Measurements from ENCODE around the gene INTU. TPM values are rescaled to one million over a fixed set of nuclear protein-coding genes. Genes with fewer than 3 reads are reported as not detected.

The INTU gene
- total RNA-seq, 1 experiment from 2014 or later, result 1.1 TPM

DNA sequence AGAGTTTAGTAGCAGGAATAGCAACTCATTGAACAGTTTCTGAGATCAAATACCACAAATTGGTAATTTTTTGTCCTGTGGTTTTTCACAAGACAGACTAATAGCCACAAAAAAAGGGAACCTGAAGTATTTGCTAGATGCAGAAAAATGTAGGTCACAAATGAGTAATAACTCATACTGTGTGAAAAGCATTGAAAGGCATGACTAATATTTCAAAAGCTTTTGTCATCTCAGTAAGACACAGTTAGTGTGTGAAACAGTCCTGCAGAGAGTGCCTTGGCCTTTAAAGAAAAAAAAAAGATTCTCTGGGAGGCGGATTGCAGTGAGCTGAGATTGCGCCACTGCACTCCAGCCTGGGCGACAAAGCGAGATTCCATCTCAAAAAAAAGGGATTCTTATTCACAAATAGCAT lies 66.0 kb downstream of the INTU start:
- no peaks in the 10 kb centered on the region for H4K20me1 ChIP-seq (ENCODE audit: low read length)
- H3K9me3 ChIP-seq (ENCODE audit: low read length), result no peaks in the 10 kb centered on the region
- 0 out of 2 replicates have a peak overlapping the region, but pooled peaks have one; percentile 18 for H3K4me3 ChIP-seq (ENCODE audit: low read length)
- intact Hi-C loops (cut with micrococcal nuclease), result loop anchor here (1.0 kb wide), 1 partner anchor 11 kb away; no protein-coding TSS in a partner anchor
- peaks cover 15% of the 10 kb centered on the region for H3K4me1 ChIP-seq (ENCODE audit: insufficient read depth, low read length)
- H3K27me3 ChIP-seq (ENCODE audit: low read length), result no peaks in the 10 kb centered on the region
- ChIA-PET POLR2A (ENCODE audit: unreplicated experiment) (interaction anchor here (0.6 kb wide), 1 partner anchor 362 kb away, joined by 7 read pairs; no protein-coding TSS in a partner anchor), CTCF (interaction anchor here (0.6 to 1.4 kb wide), 2 partner anchors 34 to 352 kb away, joined by 3 to 4 read pairs; no protein-coding TSS in a partner anchor)
- H3F3A ChIP-seq (ENCODE audit: low read length, unreplicated experiment), result no peaks in the 10 kb centered on the region
- DNase-seq, result peak; percentile 87
- H3K9ac ChIP-seq (ENCODE audit: low read length), result no peak overlapping the region
- peak; percentile 99 for ATAC-seq
- BruUV-seq (replicated peaks), result no TSS peak
- H3K4me2 ChIP-seq (ENCODE audit: low read length), result peak overlapping the region; percentile 70
- peak overlapping the region; percentile 27 for H2AFZ ChIP-seq (ENCODE audit: low read length)
- H3K36me3 ChIP-seq (ENCODE audit: low read depth, low read length), result 0 out of 2 replicates have a peak, but pooled peaks cover 3% of the 10 kb centered on the region
- TF ChIP-seq, protein P1, sequence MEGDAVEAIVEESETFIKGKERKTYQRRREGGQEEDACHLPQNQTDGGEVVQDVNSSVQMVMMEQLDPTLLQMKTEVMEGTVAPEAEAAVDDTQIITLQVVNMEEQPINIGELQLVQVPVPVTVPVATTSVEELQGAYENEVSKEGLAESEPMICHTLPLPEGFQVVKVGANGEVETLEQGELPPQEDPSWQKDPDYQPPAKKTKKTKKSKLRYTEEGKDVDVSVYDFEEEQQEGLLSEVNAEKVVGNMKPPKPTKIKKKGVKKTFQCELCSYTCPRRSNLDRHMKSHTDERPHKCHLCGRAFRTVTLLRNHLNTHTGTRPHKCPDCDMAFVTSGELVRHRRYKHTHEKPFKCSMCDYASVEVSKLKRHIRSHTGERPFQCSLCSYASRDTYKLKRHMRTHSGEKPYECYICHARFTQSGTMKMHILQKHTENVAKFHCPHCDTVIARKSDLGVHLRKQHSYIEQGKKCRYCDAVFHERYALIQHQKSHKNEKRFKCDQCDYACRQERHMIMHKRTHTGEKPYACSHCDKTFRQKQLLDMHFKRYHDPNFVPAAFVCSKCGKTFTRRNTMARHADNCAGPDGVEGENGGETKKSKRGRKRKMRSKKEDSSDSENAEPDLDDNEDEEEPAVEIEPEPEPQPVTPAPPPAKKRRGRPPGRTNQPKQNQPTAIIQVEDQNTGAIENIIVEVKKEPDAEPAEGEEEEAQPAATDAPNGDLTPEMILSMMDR (conservative IDR thresholded peaks at IDR 0.05; ENCODE audit: low read depth, low read length), result no peak
- TF ChIP-seq EZH2 (IDR thresholded peaks at IDR 0.05; ENCODE audit: low read length, unreplicated experiment), result no peak
- TF ChIP-seq EZH2phosphoT487 (IDR thresholded peaks at IDR 0.05; ENCODE audit: borderline replicate concordance, low read length), result no peak
- H3K79me2 ChIP-seq (ENCODE audit: low read length), result no peaks in the 10 kb centered on the region
- H3K27ac ChIP-seq (ENCODE audit: low read length), result peak overlapping the region; percentile 60
- H3K9me2 ChIP-seq (replicated peaks; ENCODE audit: low read length), result no peaks in the 10 kb centered on the region

DNA sequence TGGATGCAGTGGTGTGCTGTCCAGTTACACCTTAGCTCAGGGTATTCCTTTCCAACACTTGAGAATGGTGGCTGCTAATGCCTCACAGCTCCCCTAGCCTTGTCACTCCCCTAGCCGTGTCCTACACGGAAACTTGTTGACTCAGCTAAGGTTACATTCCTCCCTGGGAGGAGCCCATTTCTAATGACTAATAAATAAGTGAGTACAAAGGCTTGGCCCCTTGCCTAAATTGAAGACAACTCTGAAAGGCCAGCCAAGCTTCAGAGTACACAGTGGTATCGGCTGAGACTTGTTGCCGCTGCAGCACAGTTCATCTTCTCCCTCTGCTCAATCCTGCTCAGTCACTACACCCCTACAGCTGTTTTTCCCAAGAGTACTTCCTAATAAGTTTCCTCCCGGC lies 76.2 kb downstream of the INTU start:
- ChIA-PET POLR2A (ENCODE audit: unreplicated experiment) (interaction anchor here (0.6 kb wide), 1 partner anchor 39 kb away, joined by 6 read pairs; no protein-coding TSS in a partner anchor), CTCF (no interaction called here)
- no peaks in the 10 kb centered on the region for H3K79me2 ChIP-seq (ENCODE audit: low read length)
- peak overlapping the region; percentile 59 for H3K4me3 ChIP-seq (ENCODE audit: low read length)
- H3K4me1 ChIP-seq (ENCODE audit: insufficient read depth, low read length), result peaks cover 22% of the 10 kb centered on the region
- intact Hi-C loops (cut with micrococcal nuclease), result loop anchor here (1.0 kb wide), 1 partner anchor 10 kb away; no protein-coding TSS in a partner anchor
- H3K4me2 ChIP-seq (ENCODE audit: low read length), result peak overlapping the region; percentile 87
- ATAC-seq (peak; percentile 98), DNase-seq (peak; percentile 96)
- H3K9ac ChIP-seq (ENCODE audit: low read length), result peak overlapping the region; percentile 41
- H3K27me3 ChIP-seq (ENCODE audit: low read length), result no peaks in the 10 kb centered on the region
- H2AFZ ChIP-seq (ENCODE audit: low read length), result peak overlapping the region; percentile 77
- H3F3A ChIP-seq (ENCODE audit: low read length, unreplicated experiment), result no peaks in the 10 kb centered on the region
- TF ChIP-seq EZH2 (IDR thresholded peaks at IDR 0.05; ENCODE audit: low read length, unreplicated experiment) (no peak), EZH2phosphoT487 (IDR thresholded peaks at IDR 0.05; ENCODE audit: borderline replicate concordance, low read length) (no peak)
- peak overlapping the region; percentile 86 for H3K27ac ChIP-seq (ENCODE audit: low read length)
- H4K20me1 ChIP-seq (ENCODE audit: low read length), result no peaks in the 10 kb centered on the region
- no peaks in the 10 kb centered on the region for H3K9me3 ChIP-seq (ENCODE audit: low read length)
- H3K36me3 ChIP-seq (ENCODE audit: low read depth, low read length), result no peaks in the 10 kb centered on the region
- BruUV-seq (replicated peaks), result no TSS peak
- no peaks in the 10 kb centered on the region for H3K9me2 ChIP-seq (replicated peaks; ENCODE audit: low read length)

DNA sequence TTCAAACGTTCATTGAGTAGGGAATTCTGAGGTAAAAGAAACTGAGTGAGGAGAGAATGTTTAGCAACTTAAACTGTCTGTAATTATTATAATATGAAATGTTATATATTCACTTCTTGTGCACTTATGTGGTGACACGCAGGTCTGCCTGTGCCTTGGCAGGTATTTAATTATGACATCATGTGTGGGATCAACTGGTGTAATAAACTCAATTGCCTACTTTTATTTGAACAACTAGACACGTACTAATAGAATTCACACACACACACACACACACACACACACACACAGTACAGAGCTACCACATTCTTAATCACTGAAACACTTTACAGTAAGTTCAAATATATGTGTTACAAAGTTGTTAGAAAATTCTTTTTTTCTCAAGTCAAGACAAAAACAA lies 76.7 kb downstream of the INTU start:
- ChIA-PET CTCF (no interaction called here), POLR2A (ENCODE audit: unreplicated experiment) (no interaction called here)
- H3K4me2 ChIP-seq (ENCODE audit: low read length), result peak overlapping the region; percentile 87
- peaks cover 22% of the 10 kb centered on the region for H3K4me1 ChIP-seq (ENCODE audit: insufficient read depth, low read length)
- no peaks in the 10 kb centered on the region for H3K79me2 ChIP-seq (ENCODE audit: low read length)
- no peaks in the 10 kb centered on the region for H3K9me3 ChIP-seq (ENCODE audit: low read length)
- H3K9me2 ChIP-seq (replicated peaks; ENCODE audit: low read length), result no peaks in the 10 kb centered on the region
- H3K27ac ChIP-seq (ENCODE audit: low read length), result peak overlapping the region; percentile 86
- no peak for TF ChIP-seq EZH2 (IDR thresholded peaks at IDR 0.05; ENCODE audit: low read length, unreplicated experiment)
- no peak for TF ChIP-seq EZH2phosphoT487 (IDR thresholded peaks at IDR 0.05; ENCODE audit: borderline replicate concordance, low read length)
- TF ChIP-seq, protein P1 (conservative IDR thresholded peaks at IDR 0.05; ENCODE audit: low read depth, low read length), result no peak
- peak overlapping the region; percentile 77 for H2AFZ ChIP-seq (ENCODE audit: low read length)
- peak; percentile 23 for ATAC-seq
- peak; percentile 18 for DNase-seq
- H3K9ac ChIP-seq (ENCODE audit: low read length), result peak overlapping the region; percentile 41
- peak overlapping the region; percentile 59 for H3K4me3 ChIP-seq (ENCODE audit: low read length)
- H3K27me3 ChIP-seq (ENCODE audit: low read length), result no peaks in the 10 kb centered on the region
- no peaks in the 10 kb centered on the region for H3F3A ChIP-seq (ENCODE audit: low read length, unreplicated experiment)
- no peaks in the 10 kb centered on the region for H4K20me1 ChIP-seq (ENCODE audit: low read length)
- no peaks in the 10 kb centered on the region for H3K36me3 ChIP-seq (ENCODE audit: low read depth, low read length)
- no TSS peak for BruUV-seq (replicated peaks)
- intact Hi-C loops (cut with micrococcal nuclease), result loop anchor here (1.0 kb wide), 1 partner anchor 10 kb away; no protein-coding TSS in a partner anchor

Measured in PC-3 (cell line).